ENCODE results near the gene BROX.
"Not testable (repeated sequence)": the region's sequence is repeated elsewhere in the genome, so short reads cannot be mapped to it uniquely, and the experiment has no call there.

Gene BROX

GRCh38 chr1:222759451-222760035 is 47.2 kb downstream of the BROX start:
- H3K79me2 ChIP-seq (ENCODE audit: insufficient read depth, low read length): no peaks in the 10 kb centered on the region
- no peaks in the 10 kb centered on the region for H3F3A ChIP-seq (ENCODE audit: insufficient read depth)
- H3K9ac ChIP-seq (ENCODE audit: low read length): no peak overlapping the region
- no peak overlapping the region for H3K4me2 ChIP-seq (ENCODE audit: low read depth, low read length, poor library complexity, severe bottlenecking)
- H4K20me1 ChIP-seq (ENCODE audit: low read depth, low read length): no peaks in the 10 kb centered on the region
- H2AFZ ChIP-seq (ENCODE audit: low read depth, low read length, severe bottlenecking): no peak overlapping the region
- H3K36me3 ChIP-seq (ENCODE audit: low read length): no peaks in the 10 kb centered on the region
- H3K27me3 ChIP-seq (ENCODE audit: low read length): no peaks in the 10 kb centered on the region
- H3K9me3 ChIP-seq (ENCODE audit: insufficient read depth, low read length): no peaks in the 10 kb centered on the region
- H3K4me3 ChIP-seq (ENCODE audit: insufficient read depth, low read length, poor library complexity, severe bottlenecking): no peak overlapping the region
- no peak for TF ChIP-seq EZH2phosphoT487 (conservative IDR thresholded peaks at IDR 0.05; ENCODE audit: low read length)
- TF ChIP-seq, protein P1, sequence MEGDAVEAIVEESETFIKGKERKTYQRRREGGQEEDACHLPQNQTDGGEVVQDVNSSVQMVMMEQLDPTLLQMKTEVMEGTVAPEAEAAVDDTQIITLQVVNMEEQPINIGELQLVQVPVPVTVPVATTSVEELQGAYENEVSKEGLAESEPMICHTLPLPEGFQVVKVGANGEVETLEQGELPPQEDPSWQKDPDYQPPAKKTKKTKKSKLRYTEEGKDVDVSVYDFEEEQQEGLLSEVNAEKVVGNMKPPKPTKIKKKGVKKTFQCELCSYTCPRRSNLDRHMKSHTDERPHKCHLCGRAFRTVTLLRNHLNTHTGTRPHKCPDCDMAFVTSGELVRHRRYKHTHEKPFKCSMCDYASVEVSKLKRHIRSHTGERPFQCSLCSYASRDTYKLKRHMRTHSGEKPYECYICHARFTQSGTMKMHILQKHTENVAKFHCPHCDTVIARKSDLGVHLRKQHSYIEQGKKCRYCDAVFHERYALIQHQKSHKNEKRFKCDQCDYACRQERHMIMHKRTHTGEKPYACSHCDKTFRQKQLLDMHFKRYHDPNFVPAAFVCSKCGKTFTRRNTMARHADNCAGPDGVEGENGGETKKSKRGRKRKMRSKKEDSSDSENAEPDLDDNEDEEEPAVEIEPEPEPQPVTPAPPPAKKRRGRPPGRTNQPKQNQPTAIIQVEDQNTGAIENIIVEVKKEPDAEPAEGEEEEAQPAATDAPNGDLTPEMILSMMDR (IDR thresholded peaks at IDR 0.05; ENCODE audit: insufficient read depth, low read length, poor library complexity, severe bottlenecking): no peak
- H3K27ac ChIP-seq (ENCODE audit: low read depth, low read length): no peak overlapping the region
- no peaks in the 10 kb centered on the region for H3K9me2 ChIP-seq (replicated peaks; ENCODE audit: insufficient read depth, low read length)

DNA sequence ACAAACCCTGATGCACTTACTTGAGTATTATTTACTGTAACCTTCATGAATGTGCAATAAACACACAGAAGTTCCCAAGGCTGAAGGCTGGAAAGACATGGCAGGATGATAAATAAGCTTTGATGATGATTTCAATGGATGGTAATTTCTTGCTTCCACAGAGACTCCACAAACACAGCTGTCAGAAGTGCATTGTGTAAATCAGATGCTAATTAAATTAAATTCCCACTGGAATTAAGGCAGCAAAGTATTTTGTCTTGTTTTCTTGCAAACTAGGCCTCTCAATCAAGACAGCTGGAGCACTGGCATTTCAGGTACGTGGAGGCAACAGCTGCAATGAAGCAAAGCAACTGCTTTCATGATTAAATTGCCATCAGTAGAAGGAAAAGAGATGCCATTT is 48.7 kb downstream of the BROX start:
- Histone ChIP-seq H3K79me2 (ENCODE audit: insufficient read depth, low read length) (no peaks in the 10 kb centered on the region), H3F3A (ENCODE audit: insufficient read depth) (no peaks in the 10 kb centered on the region), H3K9me2 (replicated peaks; ENCODE audit: insufficient read depth, low read length) (no peaks in the 10 kb centered on the region), H3K4me2 (ENCODE audit: low read depth, low read length, poor library complexity, severe bottlenecking) (no peak overlapping the region), H3K27me3 (ENCODE audit: low read length) (no peaks in the 10 kb centered on the region), H3K4me3 (ENCODE audit: insufficient read depth, low read length, poor library complexity, severe bottlenecking) (no peak overlapping the region), H3K36me3 (ENCODE audit: low read length) (no peaks in the 10 kb centered on the region), H3K9me3 (ENCODE audit: insufficient read depth, low read length) (no peaks in the 10 kb centered on the region), H3K27ac (ENCODE audit: low read depth, low read length) (no peak overlapping the region), H2AFZ (ENCODE audit: low read depth, low read length, severe bottlenecking) (no peak overlapping the region), H3K9ac (ENCODE audit: low read length) (no peak overlapping the region), H4K20me1 (ENCODE audit: low read depth, low read length) (no peaks in the 10 kb centered on the region)
- no peak for TF ChIP-seq EZH2phosphoT487 (conservative IDR thresholded peaks at IDR 0.05; ENCODE audit: low read length)
- TF ChIP-seq, protein P1 (IDR thresholded peaks at IDR 0.05; ENCODE audit: insufficient read depth, low read length, poor library complexity, severe bottlenecking): no peak

DNA sequence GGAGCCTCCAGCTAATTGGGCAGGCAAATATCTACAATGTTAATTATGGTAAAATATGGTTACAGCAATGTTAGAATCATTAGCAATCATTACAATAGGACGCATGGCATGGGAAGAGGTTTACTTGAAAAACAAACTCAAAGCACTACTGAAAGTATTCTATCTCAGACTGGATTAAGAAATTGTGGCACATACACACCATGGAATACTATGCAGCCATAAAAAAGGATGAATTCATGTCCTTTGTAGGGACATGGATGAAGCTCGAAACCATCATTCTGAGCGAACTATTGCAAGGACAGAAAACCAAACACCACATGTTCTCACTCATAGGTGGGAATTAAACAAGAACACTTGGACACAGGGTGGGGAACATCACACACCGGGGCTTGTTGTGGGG is 49.8 kb downstream of the BROX start:
- H3K27ac ChIP-seq (ENCODE audit: low read depth, low read length); H3K9me2 ChIP-seq (replicated peaks; ENCODE audit: insufficient read depth, low read length); H3F3A ChIP-seq (ENCODE audit: insufficient read depth); H3K27me3 ChIP-seq (ENCODE audit: low read length); H3K9ac ChIP-seq (ENCODE audit: low read length); H3K4me2 ChIP-seq (ENCODE audit: low read depth, low read length, poor library complexity, severe bottlenecking); H2AFZ ChIP-seq (ENCODE audit: low read depth, low read length, severe bottlenecking); H3K79me2 ChIP-seq (ENCODE audit: insufficient read depth, low read length); H4K20me1 ChIP-seq (ENCODE audit: low read depth, low read length); H3K9me3 ChIP-seq (ENCODE audit: insufficient read depth, low read length); H3K4me3 ChIP-seq (ENCODE audit: insufficient read depth, low read length, poor library complexity, severe bottlenecking); H3K36me3 ChIP-seq (ENCODE audit: low read length): not testable (repeated sequence)

GRCh38 chr1:222767152-222767571 is 54.8 kb downstream of the BROX start:
- Histone ChIP-seq H3K27me3 (ENCODE audit: low read length) (no peaks in the 10 kb centered on the region), H3F3A (ENCODE audit: insufficient read depth) (no peaks in the 10 kb centered on the region), H3K27ac (ENCODE audit: low read depth, low read length) (no peak overlapping the region), H3K79me2 (ENCODE audit: insufficient read depth, low read length) (no peaks in the 10 kb centered on the region), H3K4me2 (ENCODE audit: low read depth, low read length, poor library complexity, severe bottlenecking) (no peak overlapping the region), H3K4me3 (ENCODE audit: insufficient read depth, low read length, poor library complexity, severe bottlenecking) (no peak overlapping the region), H3K9me2 (replicated peaks; ENCODE audit: insufficient read depth, low read length) (no peaks in the 10 kb centered on the region), H3K9me3 (ENCODE audit: insufficient read depth, low read length) (peaks cover 10% of the 10 kb centered on the region; the same call in 1 of the 2 replicates), H3K36me3 (ENCODE audit: low read length) (no peaks in the 10 kb centered on the region), H2AFZ (ENCODE audit: low read depth, low read length, severe bottlenecking) (no peak overlapping the region), H3K9ac (ENCODE audit: low read length) (no peak overlapping the region), H4K20me1 (ENCODE audit: low read depth, low read length) (no peaks in the 10 kb centered on the region)
- no peak for TF ChIP-seq EZH2phosphoT487 (conservative IDR thresholded peaks at IDR 0.05; ENCODE audit: low read length)
- TF ChIP-seq, protein P1 (IDR thresholded peaks at IDR 0.05; ENCODE audit: insufficient read depth, low read length, poor library complexity, severe bottlenecking): no peak
